Measurements from ENCODE around the gene POLE.

GRCh38 chr12:132581348-132582057 lies 105.6 kb downstream of the POLE start:
- TF ChIP-seq CTCF (IDR thresholded peaks at IDR 0.05) (no peak), POLR2A (IDR thresholded peaks at IDR 0.05) (no peak)

All from heart left ventricle (tissue), 13 donors.